GM13977 (cell line): ENCODE data around the gene HINFP.
"Not testable (repeated sequence)": the region's sequence is repeated elsewhere in the genome, so short reads cannot be mapped to it uniquely, and the experiment has no call there.

Experiments used
- DNase-seq: peaks from one replicate; pipeline ENCODE4 v3.0.0; 2012; ENCODE audit warnings: low spot score
- in situ Hi-C: fragments of 300-500 bp; cut with MboI; formaldehyde crosslinking; loops from one replicate; pipeline ENCODE4 v1.12.0; 2022; ENCODE audit warnings: low sequenced_read_pairs, low pct_unique_long_range_greater_than_20kb, mixed read lengths, inconsistent platforms; ENCODE audit not compliant: unreplicated experiment
- TF ChIP-seq, protein P1 (sequence below): IDR thresholded peaks from 2 replicates; pipeline ENCODE4 v1.5.1; 2012; ENCODE audit warnings: mild to moderate bottlenecking, control low read depth; ENCODE audit not compliant: insufficient read depth; ENCODE audit errors: extremely low read depth, missing control alignments

The HINFP gene

DNA sequence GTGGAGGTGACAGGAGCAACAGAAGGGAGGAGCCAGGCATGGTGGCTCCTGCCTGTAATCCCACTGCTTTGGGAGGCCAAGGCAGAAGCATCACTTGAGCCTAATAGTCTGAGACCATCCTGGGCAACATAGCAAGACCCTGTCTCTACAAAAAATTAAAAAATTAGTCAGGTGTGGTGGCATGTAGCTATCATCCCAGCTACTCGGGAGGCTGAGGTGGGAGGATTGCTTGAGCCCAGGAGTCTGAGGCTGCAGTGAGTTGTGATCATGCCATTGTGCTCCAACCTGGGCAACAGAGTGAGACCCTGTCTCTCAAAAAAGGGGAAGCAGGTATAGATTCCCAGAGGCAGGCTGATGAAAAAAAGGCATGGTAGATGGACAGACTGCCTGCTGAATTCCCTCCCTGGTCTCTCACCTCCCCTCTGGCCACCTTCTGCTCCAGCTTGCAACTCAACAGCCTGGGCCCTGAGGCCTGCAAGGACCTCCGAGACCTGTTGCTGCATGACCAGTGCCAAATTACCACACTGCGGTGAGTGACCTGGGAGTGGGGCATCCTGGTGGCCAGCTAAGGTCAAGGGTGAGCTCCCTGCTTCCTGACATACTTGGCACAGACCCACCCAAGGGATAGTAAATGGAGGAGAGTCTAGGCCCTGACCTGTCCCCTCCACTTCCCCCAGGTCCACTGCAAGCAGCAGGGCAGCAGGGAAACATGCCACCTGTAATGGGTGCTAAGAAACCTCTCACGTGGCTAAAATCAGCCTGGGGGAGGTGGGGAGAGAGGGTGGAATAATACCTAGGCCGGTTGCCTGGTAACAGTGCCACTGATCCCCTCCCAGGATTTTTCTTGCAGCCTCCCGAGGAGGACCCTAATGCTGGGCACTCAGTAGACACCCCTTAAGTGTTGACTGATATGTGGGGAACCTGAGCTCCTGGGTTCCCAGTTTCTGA lies 59.6 kb downstream of the HINFP start:
- TF ChIP-seq, protein P1, sequence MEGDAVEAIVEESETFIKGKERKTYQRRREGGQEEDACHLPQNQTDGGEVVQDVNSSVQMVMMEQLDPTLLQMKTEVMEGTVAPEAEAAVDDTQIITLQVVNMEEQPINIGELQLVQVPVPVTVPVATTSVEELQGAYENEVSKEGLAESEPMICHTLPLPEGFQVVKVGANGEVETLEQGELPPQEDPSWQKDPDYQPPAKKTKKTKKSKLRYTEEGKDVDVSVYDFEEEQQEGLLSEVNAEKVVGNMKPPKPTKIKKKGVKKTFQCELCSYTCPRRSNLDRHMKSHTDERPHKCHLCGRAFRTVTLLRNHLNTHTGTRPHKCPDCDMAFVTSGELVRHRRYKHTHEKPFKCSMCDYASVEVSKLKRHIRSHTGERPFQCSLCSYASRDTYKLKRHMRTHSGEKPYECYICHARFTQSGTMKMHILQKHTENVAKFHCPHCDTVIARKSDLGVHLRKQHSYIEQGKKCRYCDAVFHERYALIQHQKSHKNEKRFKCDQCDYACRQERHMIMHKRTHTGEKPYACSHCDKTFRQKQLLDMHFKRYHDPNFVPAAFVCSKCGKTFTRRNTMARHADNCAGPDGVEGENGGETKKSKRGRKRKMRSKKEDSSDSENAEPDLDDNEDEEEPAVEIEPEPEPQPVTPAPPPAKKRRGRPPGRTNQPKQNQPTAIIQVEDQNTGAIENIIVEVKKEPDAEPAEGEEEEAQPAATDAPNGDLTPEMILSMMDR: no peak
- in situ Hi-C loops: no loop called here
- DNase-seq: no peak

DNA sequence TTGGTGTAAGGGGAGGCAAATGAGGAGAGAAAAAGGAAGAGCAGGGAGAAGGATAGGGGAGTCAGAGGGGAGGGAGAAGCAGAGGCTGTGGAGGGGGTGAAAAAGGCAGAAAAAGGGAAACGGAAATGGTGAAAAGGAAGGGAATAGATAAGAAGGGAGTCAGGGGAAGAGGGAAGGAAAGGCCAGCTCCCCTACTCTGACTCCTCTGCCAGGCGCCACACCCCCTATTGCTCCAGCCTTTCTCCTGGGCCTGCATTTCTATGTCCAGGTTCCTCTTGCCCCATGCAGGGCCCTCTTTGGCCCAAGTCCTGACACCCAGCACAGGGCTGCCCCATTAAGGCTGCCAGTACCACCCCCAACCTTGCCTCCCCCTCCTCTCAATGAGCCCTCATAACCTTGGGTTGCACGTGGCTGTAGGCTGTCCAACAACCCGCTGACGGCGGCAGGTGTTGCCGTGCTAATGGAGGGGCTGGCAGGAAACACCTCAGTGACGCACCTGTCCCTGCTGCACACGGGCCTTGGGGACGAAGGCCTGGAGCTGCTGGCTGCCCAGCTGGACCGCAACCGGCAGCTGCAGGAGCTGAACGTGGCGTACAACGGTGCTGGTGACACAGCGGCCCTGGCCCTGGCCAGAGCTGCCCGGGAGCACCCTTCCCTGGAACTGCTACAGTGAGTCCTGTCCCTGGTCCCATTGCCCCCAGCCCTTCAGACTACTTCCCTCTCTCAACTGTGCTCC lies 60.5 kb downstream of the HINFP start:
- in situ Hi-C loops: no loop called here
- no peak for DNase-seq
- TF ChIP-seq, protein P1: no peak

DNA sequence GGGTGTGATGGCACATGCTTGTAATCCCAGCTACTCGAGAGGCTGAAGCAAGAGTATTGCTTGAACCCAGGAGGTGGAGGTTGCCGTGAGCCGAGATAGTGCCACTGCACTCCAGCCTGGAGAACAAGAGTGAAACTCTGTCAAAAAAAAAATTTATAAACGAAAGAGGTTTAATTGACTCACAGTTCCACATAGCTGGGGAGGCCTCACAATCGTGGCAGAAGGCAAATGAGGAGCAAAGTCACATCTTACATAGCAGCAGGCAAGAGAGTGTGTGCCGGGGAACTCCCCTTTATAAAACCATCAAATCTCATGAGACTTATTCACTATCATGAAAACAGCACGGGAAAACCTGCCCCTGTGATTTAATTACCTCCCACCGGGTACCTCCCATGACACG lies 63.0 kb downstream of the HINFP start:
- in situ Hi-C loops, DNase-seq: not testable (repeated sequence)
